Thoracic aorta (tissue), 2 donors: ENCODE data around the gene KIAA0232. TPM values are rescaled to one million over a fixed set of nuclear protein-coding genes. Genes with fewer than 3 reads are reported as not detected.
A peak's percentile ranks its signal among the peaks of the same experiment; 100 is the strongest.
"Not testable (repeated sequence)": the region's sequence is repeated elsewhere in the genome, so short reads cannot be mapped to it uniquely, and the experiment has no call there.

Experiments used
- ATAC-seq: fragments of 150-250 bp; one replicate; pipeline ENCODE4 v1.8.0; 2017; ENCODE audit warnings: low read depth; ENCODE audit not compliant: insufficient number of reproducible peaks, low FRiP score
- DNase-seq: peaks from one replicate; pipeline ENCODE4 v3.0.0-alpha.2; 2020; ENCODE audit warnings: low spot score
- H3K27ac ChIP-seq, 2 donors: fragments of 200-600 bp; sonication (generic); 1 replicate in 1 of 2; 2 replicates in 1 of 2; pipeline ENCODE4 v1.5.1; 2016; ENCODE audit warnings: mild to moderate bottlenecking in 2 of 2, moderate library complexity in 2 of 2
- H3K27me3 ChIP-seq: fragments of 200-600 bp; sonication (generic); replicated peaks from 2 replicates; pipeline ENCODE4 v1.6.0; 2016; ENCODE audit warnings: mild to moderate bottlenecking; ENCODE audit not compliant: insufficient read depth
- H3K36me3 ChIP-seq: fragments of 200-600 bp; sonication (generic); one replicate; pipeline ENCODE4 v1.5.1; 2016
- H3K4me1 ChIP-seq, 2 donors: fragments of 200-600 bp; sonication (generic); 1 replicate in 1 of 2; 2 replicates in 1 of 2; pipeline versions ENCODE4 v1.5.1 to v1.6.0; 2016; ENCODE audit warnings: low read depth in 2 of 2, mild to moderate bottlenecking in 1 of 2; ENCODE audit not compliant: control insufficient read depth in 1 of 2
- H3K4me3 ChIP-seq: fragments of 200-600 bp; sonication (generic); 2 replicates; pipeline ENCODE4 v1.5.1; 2016; ENCODE audit warnings: mild to moderate bottlenecking
- H3K9me3 ChIP-seq: fragments of 200-600 bp; sonication (generic); 2 replicates; pipeline ENCODE4 v1.5.1; 2016
- CTCF ChIP-seq: fragments of 200-600 bp; sonication (generic); IDR thresholded peaks from one replicate; pipeline ENCODE4 v1.5.1; 2019; ENCODE audit warnings: antibody characterized with exemption
- total RNA-seq, 2 donors: library from RNA; depleted of rRNA; stranded (reverse); fragments of >200 nt; gene quantifications; one replicate each; pipeline versions ENCODE4 v1.1.0 to v1.2.3, GENCODE V29; 2016

KIAA0232 gene
- total RNA-seq, 2 donors from 2014 or later: 56.9 to 80.8 TPM

DNA sequence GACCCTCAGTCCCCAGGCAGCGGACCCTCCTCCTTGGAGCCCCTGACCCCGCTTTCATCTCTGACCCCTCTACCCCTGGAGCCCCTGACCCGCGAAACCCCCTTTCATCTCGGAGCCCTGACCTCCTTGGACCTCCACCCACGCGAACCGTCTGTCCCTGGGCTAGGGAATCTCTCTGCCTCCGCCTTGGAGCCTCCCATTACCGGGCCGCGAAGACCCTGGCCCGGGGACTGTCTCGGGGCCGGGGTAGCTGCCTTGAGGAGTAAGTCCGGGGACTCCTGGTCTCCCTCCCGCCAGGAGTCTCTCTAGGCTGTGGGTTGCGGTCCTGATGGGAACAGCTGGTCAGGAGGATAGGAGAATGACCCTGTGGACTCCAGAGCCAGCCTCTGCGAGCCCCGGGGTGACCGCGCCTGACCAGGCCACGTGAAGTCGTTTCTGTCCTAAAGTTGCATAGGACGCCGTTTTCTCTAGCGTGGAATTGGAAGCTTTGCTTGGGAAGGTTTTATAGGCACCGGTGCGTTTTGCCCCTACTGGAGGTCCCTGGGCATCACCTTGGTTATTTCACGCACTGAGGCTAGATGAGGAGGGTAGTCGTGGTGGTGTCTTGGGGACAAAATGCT lies 127.9 kb downstream of the KIAA0232 start:
- Histone ChIP-seq H3K36me3 (no peaks in the 10 kb centered on the region), H3K27me3 (no peaks in the 10 kb centered on the region), H3K4me1 (peaks cover 23 to 40% of the 10 kb centered on the region in 2 donors), H3K4me3 (peak overlapping the region; percentile 98), H3K9me3 (no peaks in the 10 kb centered on the region), H3K27ac (peak overlapping the region in 1 of 2 donors; percentile 1)
- TF ChIP-seq CTCF: peak; percentile 26
- DNase-seq: no peak
- ATAC-seq: no peak

GRCh38 chr4:6910960-6911874 lies 128.7 kb downstream of the KIAA0232 start:
- H3K4me1 ChIP-seq: peaks cover 23 to 40% of the 10 kb centered on the region in 2 donors
- no peaks in the 10 kb centered on the region for H3K9me3 ChIP-seq
- H3K27me3 ChIP-seq: no peaks in the 10 kb centered on the region
- H3K4me3 ChIP-seq: peak overlapping the region; percentile 98
- no peaks in the 10 kb centered on the region for H3K36me3 ChIP-seq
- ATAC-seq: no peak
- no peak for TF ChIP-seq CTCF
- no peak for DNase-seq
- peak overlapping the region in 1 of 2 donors; percentile 1 for H3K27ac ChIP-seq

- not testable (repeated sequence) for H3K27ac ChIP-seq, H3K27me3 ChIP-seq, H3K36me3 ChIP-seq, DNase-seq, H3K9me3 ChIP-seq, ATAC-seq
- peak overlapping the region; percentile 98 for H3K4me3 ChIP-seq
- H3K4me1 ChIP-seq: peaks cover 26 to 45% of the 10 kb centered on the region in 2 donors
Observed at GRCh38 chr4:6911917-6912316, 129.4 kb downstream of the KIAA0232 start.

DNA sequence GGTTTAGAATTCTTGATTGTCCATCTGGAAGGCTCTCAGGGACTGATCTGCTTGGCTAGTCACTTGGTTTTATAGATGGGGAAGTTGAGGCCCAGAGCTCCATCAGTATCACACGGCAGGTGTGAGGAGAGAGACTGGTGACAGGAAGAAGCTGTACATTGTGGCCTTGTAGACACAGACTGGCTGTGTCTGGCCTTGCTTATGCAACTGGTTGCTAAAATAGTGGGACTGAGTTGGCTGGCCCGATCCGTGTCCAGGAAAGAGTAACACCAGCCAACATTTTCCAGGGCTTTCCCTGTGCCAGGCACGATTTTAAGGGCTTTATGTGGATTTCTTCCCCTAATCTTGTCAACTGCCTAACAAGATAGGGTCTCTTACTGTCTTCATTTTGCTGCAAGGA lies 129.9 kb downstream of the KIAA0232 start:
- Histone ChIP-seq H3K27ac (no peak overlapping the region), H3K36me3 (no peaks in the 10 kb centered on the region), H3K9me3 (no peaks in the 10 kb centered on the region), H3K27me3 (no peaks in the 10 kb centered on the region), H3K4me3 (no peak overlapping the region), H3K4me1 (peaks cover 31 to 48% of the 10 kb centered on the region in 2 donors)
- no peak for ATAC-seq
- no peak for TF ChIP-seq CTCF
- no peak for DNase-seq

- no peak for ATAC-seq
- DNase-seq: no peak
Observed at GRCh38 chr4:6913350-6913905, 130.9 kb downstream of the KIAA0232 start.

More at GRCh38 chr4:6913350-6913905, 130.9 kb downstream of the KIAA0232 start:
- Histone ChIP-seq H3K9me3 (no peaks in the 10 kb centered on the region), H3K27ac (no peak overlapping the region), H3K27me3 (no peaks in the 10 kb centered on the region), H3K4me3 (no peak overlapping the region), H3K36me3 (no peaks in the 10 kb centered on the region), H3K4me1 (peaks cover 24 to 48% of the 10 kb centered on the region in 2 donors)
- no peak for TF ChIP-seq CTCF
